Osteoblast (primary cell): ENCODE measurements around the gene BIRC5. TPM values are rescaled to one million over a fixed set of nuclear protein-coding genes. Genes with fewer than 3 reads are reported as not detected.

Source experiments
- DNase-seq: peaks from one replicate; pipeline ENCODE4 v3.0.0; 2011; ENCODE audit warnings: low spot score, mixed read lengths; ENCODE audit not compliant: insufficient read length; ENCODE audit errors: missing footprints
- H2AFZ ChIP-seq: 2 replicates; pipeline ENCODE4 v1.6.0; 2011; ENCODE audit warnings: mild to moderate bottlenecking, low read length
- H3K27ac ChIP-seq: 2 replicates; pipeline ENCODE4 v1.5.1; 2011; ENCODE audit warnings: mild to moderate bottlenecking, low read depth, low read length, moderate library complexity
- H3K27me3 ChIP-seq: 2 replicates; pipeline ENCODE4 v1.6.0; 2012; ENCODE audit warnings: mild to moderate bottlenecking, control low read depth, inconsistent platforms, low read length, moderate library complexity; ENCODE audit not compliant: insufficient read depth
- H3K36me3 ChIP-seq: 2 replicates; pipeline ENCODE4 v1.5.1; 2011; ENCODE audit warnings: mild to moderate bottlenecking, low read length, control low read depth, moderate library complexity; ENCODE audit not compliant: insufficient read depth
- H3K4me1 ChIP-seq: 2 replicates; pipeline ENCODE4 v1.5.1; 2011; ENCODE audit warnings: mild to moderate bottlenecking, low read length, control low read depth, moderate library complexity; ENCODE audit not compliant: insufficient read depth
- H3K4me2 ChIP-seq: 2 replicates; pipeline ENCODE4 v1.6.0; 2011; ENCODE audit warnings: mild to moderate bottlenecking, low read length; ENCODE audit not compliant: insufficient read depth
- H3K4me3 ChIP-seq: fragments of 200-600 bp; sonication (generic); 3 replicates; pipeline ENCODE4 v1.5.1; 2012; ENCODE audit warnings: mild to moderate bottlenecking, low read length, inconsistent platforms; ENCODE audit not compliant: insufficient read depth
- H3K79me2 ChIP-seq: 2 replicates; pipeline ENCODE4 v1.6.0; 2012; ENCODE audit warnings: mild to moderate bottlenecking, low read length, control low read depth, inconsistent platforms; ENCODE audit not compliant: insufficient read depth
- H3K9me3 ChIP-seq: 2 replicates; pipeline ENCODE4 v1.5.1; 2011; ENCODE audit warnings: low read depth, low read length, control low read depth
- H4K20me1 ChIP-seq: 2 replicates; pipeline ENCODE4 v1.6.0; 2012; ENCODE audit warnings: mild to moderate bottlenecking, low read length, control low read depth; ENCODE audit not compliant: insufficient read depth
- CTCF ChIP-seq: IDR thresholded peaks from 2 replicates; pipeline ENCODE4 v1.5.1; 2011; ENCODE audit warnings: mild to moderate bottlenecking, low read depth, low read length, moderate library complexity; ENCODE audit errors: extremely low read depth
- total RNA-seq: library from RNA; depleted of rRNA; stranded (reverse); fragments of >200 nt; gene quantifications from 2 replicates; pipeline ENCODE4 v1.2.3, GENCODE V29; 2012

Gene BIRC5
- total RNA-seq, 1 donor: 8.0 TPM

- H2AFZ ChIP-seq: no peak overlapping the region
- peaks cover 6% of the 10 kb centered on the region for H3K36me3 ChIP-seq
- no peak overlapping the region for H3K4me2 ChIP-seq
- no peaks in the 10 kb centered on the region for H3K27me3 ChIP-seq
- peak; percentile 57 for DNase-seq
- no peak overlapping the region for H3K4me3 ChIP-seq
- peaks cover 4% of the 10 kb centered on the region for H3K4me1 ChIP-seq
- H3K9me3 ChIP-seq: no peaks in the 10 kb centered on the region
- H4K20me1 ChIP-seq: peaks cover 12% of the 10 kb centered on the region
- H3K27ac ChIP-seq: no peak overlapping the region
- no peak for TF ChIP-seq CTCF
- H3K79me2 ChIP-seq: no peaks in the 10 kb centered on the region
These were observed 41.6 kb upstream of the BIRC5 start for GRCh38 chr17:78172249-78173051.

- Histone ChIP-seq H3K36me3 (peaks cover 7% of the 10 kb centered on the region), H3K79me2 (no peaks in the 10 kb centered on the region), H3K27me3 (no peaks in the 10 kb centered on the region), H3K4me3 (no peak overlapping the region), H3K4me1 (peaks cover under 1% of the 10 kb centered on the region), H3K4me2 (no peak overlapping the region), H3K9me3 (no peaks in the 10 kb centered on the region), H2AFZ (no peak overlapping the region), H3K27ac (no peak overlapping the region), H4K20me1 (peaks cover 12% of the 10 kb centered on the region)
- peak; percentile 85 for DNase-seq
- TF ChIP-seq CTCF: no peak
These were observed 40.8 kb upstream of the BIRC5 start for GRCh38 chr17:78173097-78173715.

- Histone ChIP-seq H4K20me1 (peaks cover 12% of the 10 kb centered on the region), H3K4me3 (no peak overlapping the region), H3K36me3 (peaks cover 12% of the 10 kb centered on the region), H3K4me2 (no peak overlapping the region), H2AFZ (no peak overlapping the region), H3K79me2 (no peaks in the 10 kb centered on the region), H3K4me1 (no peaks in the 10 kb centered on the region), H3K27ac (no peak overlapping the region), H3K27me3 (no peaks in the 10 kb centered on the region), H3K9me3 (no peaks in the 10 kb centered on the region)
- DNase-seq: peak; percentile 83
- no peak for TF ChIP-seq CTCF
These were observed 39.6 kb upstream of the BIRC5 start for GRCh38 chr17:78174346-78174869.
